Measurements from ENCODE around the gene GSE1. TPM values are rescaled to one million over a fixed set of nuclear protein-coding genes. Genes with fewer than 3 reads are reported as not detected.

Gene GSE1
- total and polyA plus RNA-seq, 9 of the 15 experiments (the other 6 are each of a cell fraction or from before 2014, with no cell fraction given): 12.2 to 244 (median 57.9) TPM

GRCh38 chr16:85719605-85720301 lies 106.6 kb downstream of the GSE1 start:
- CTCF ChIA-PET (ENCODE audit: low intra/inter-chr PET ratio): interaction anchor here (1.1 to 4.5 kb wide), 4 partner anchors 44 to 444 kb away, joined by 4 to 35 read pairs (median 7); no protein-coding TSS in a partner anchor
- POLR2A ChIA-PET: interaction anchor here (0.7 to 1.1 kb wide), 2 partner anchors 22 to 39 kb away, joined by 3 read pairs; no protein-coding TSS in a partner anchor
- H3K27me3 ChIP-seq (ENCODE audit: control insufficient read depth in 2 of 2, insufficient read depth in 2 of 2, low read length in 2 of 2): peaks cover 29 to 67% of the 10 kb centered on the region in 2 experiments; a peak in 4 of 5 replicates
- H3K4me2 ChIP-seq (ENCODE audit: insufficient read depth, low read length): no peak overlapping the region
- H2AFZ ChIP-seq (ENCODE audit: low read depth, low read length): no peak overlapping the region
- H3K9ac ChIP-seq (ENCODE audit: insufficient read depth in 1 of 2, low read depth in 2 of 2, low read length in 2 of 2): no peak overlapping the region
- no peak for ATAC-seq
- no peaks in the 10 kb centered on the region for H3K9me3 ChIP-seq (replicated peaks; ENCODE audit: control insufficient read depth, insufficient read depth, low read depth, low read length)
- peaks cover 22% of the 10 kb centered on the region; the same call in 1 of the 2 replicates for H4K20me1 ChIP-seq (replicated peaks; ENCODE audit: control insufficient read depth, insufficient read depth, low read length)
- WGBS (ENCODE audit: insufficient coverage, low coverage, missing lambda C conversion rate): 7% methylated on average over 9 of the region's 11 CpGs
- in situ Hi-C loops (cut with MboI) (loop anchor here (10.0 kb wide), 1 partner anchor 295 kb away; no protein-coding TSS in a partner anchor), intact Hi-C loops (cut with micrococcal nuclease) (loop anchor here (2.0 to 10.0 kb wide), 3 partner anchors 45 to 297 kb away; no protein-coding TSS in a partner anchor)
- no peak overlapping the region for H3K27ac ChIP-seq (ENCODE audit: extremely low read depth, low read depth, low read length)
- H3K4me3 ChIP-seq: no peak overlapping the region
- no peak for FAIRE-seq
- BruUV-seq (replicated peaks): no TSS peak
- 0 out of 2 replicates have a peak, but pooled peaks have one; percentile 60 for TF ChIP-seq SMARCA5 (IDR thresholded peaks at IDR 0.05)
- no peak for TF ChIP-seq CREB5 (CRISPR knock-in tag; IDR thresholded peaks at IDR 0.05)
- no peak for TF ChIP-seq TARDBP (IDR thresholded peaks at IDR 0.05)
- TF ChIP-seq ZNF253 (CRISPR knock-in tag; conservative IDR thresholded peaks at IDR 0.05): no peak
- 0 out of 2 replicates have a peak, but pooled peaks have one; percentile 43 for TF ChIP-seq PTBP1 (IDR thresholded peaks at IDR 0.05; ENCODE audit: low read depth, low read length)
- peak; percentile 78 for TF ChIP-seq RBM25 (IDR thresholded peaks at IDR 0.05; ENCODE audit: low read depth, low read length, severe bottlenecking)
- no peaks in the 10 kb centered on the region for H3K79me2 ChIP-seq (ENCODE audit: control insufficient read depth, insufficient read depth, low read length)
- no peak for DNase-seq (ENCODE audit: extremely low read depth in 1 of 4, low spot score in 3 of 4)
- no peaks in the 10 kb centered on the region for H3K36me3 ChIP-seq (ENCODE audit: control insufficient read depth, insufficient read depth, low read length)
- H3K9me1 ChIP-seq (ENCODE audit: control insufficient read depth, insufficient read depth, low read length): no peaks in the 10 kb centered on the region
- H3K4me1 ChIP-seq (replicated peaks in 1 of 2; ENCODE audit: control insufficient read depth in 2 of 2, insufficient read depth in 2 of 2, low read length in 2 of 2): peaks cover 3 to 38% of the 10 kb centered on the region in 2 experiments; a peak in 4 of 5 replicates
